Mammary epithelial cell (primary cell): ENCODE data around the gene AURKAIP1.
"Not testable (repeated sequence)": the region's sequence is repeated elsewhere in the genome, so short reads cannot be mapped to it uniquely, and the experiment has no call there.

Source experiments
- CTCF ChIP-seq, 2 donors: IDR thresholded peaks in 1 of 2; conservative IDR thresholded peaks in 1 of 2; 2 replicates each; pipeline ENCODE4 v1.5.1; 2011 to 2012; ENCODE audit warnings: inconsistent platforms in 2 of 2, low read length in 2 of 2, mild to moderate bottlenecking in 2 of 2, control low read depth in 1 of 2, low read depth in 1 of 2; ENCODE audit not compliant: insufficient read depth in 1 of 2; ENCODE audit errors: extremely low read depth in 1 of 2
- EZH2 ChIP-seq: IDR thresholded peaks from 2 replicates; pipeline ENCODE4 v1.6.1; 2012; ENCODE audit warnings: low read length, inconsistent platforms, borderline replicate concordance

GRCh38 chr1:1370094-1370493 is 4.9 kb downstream of the AURKAIP1 start:
- TF ChIP-seq CTCF (conservative IDR thresholded peaks at IDR 0.05 in 1 of 2, IDR thresholded peaks at IDR 0.05 in 1 of 2; ENCODE audit: extremely low read depth in 1 of 2, insufficient read depth in 1 of 2, low read depth in 1 of 2, low read length in 2 of 2); EZH2: not testable (repeated sequence)
